Kidney (tissue), 14 donors: ENCODE data around the gene TMCO5A. TPM values are rescaled to one million over a fixed set of nuclear protein-coding genes. Genes with fewer than 3 reads are reported as not detected.

Experiments used
- DNase-seq, 5 donors: peaks; one replicate each; pipeline ENCODE4 v3.0.0-alpha.2; 2013 to 2020
- FAIRE-seq: peaks from 2 replicates; lab custom pipeline; 2012; peaks lifted over from hg19 to GRCh38; lab: Jason Lieb, UNC
- H3K27ac ChIP-seq, 2 donors: one replicate each; pipeline ENCODE4 v1.7.0; 2013; ENCODE audit warnings: low read depth in 2 of 2, low read length in 2 of 2, inconsistent platforms in 1 of 2
- H3K27me3 ChIP-seq: one replicate; pipeline ENCODE4 v1.7.1; 2013; ENCODE audit warnings: low read length, inconsistent platforms; ENCODE audit not compliant: control insufficient read depth, insufficient read depth
- H3K36me3 ChIP-seq, 3 donors: one replicate each; pipeline versions ENCODE4 v1.7.0 to v1.7.1; 2013; ENCODE audit warnings: low read length in 3 of 3, control low read depth in 1 of 3, inconsistent platforms in 1 of 3; ENCODE audit not compliant: insufficient read depth in 3 of 3, control insufficient read depth in 2 of 3
- H3K4me1 ChIP-seq, 3 donors: one replicate each; pipeline versions ENCODE4 v1.7.0 to v1.7.1; 2013; ENCODE audit warnings: low read length in 3 of 3, inconsistent platforms in 1 of 3, low read depth in 1 of 3; ENCODE audit not compliant: control insufficient read depth in 2 of 3, insufficient read depth in 2 of 3
- H3K4me3 ChIP-seq, 3 donors: one replicate each; pipeline versions ENCODE4 v1.7.0 to v1.8.1; 2013; ENCODE audit warnings: low read length in 3 of 3, control low read depth in 1 of 3, inconsistent platforms in 1 of 3
- H3K9ac ChIP-seq, 3 donors: one replicate each; pipeline versions ENCODE4 v1.7.0 to v1.7.1; 2013; ENCODE audit warnings: low read length in 3 of 3, control low read depth in 1 of 3, inconsistent platforms in 1 of 3
- H3K9me3 ChIP-seq, 3 donors: one replicate each; pipeline versions ENCODE4 v1.7.0 to v1.7.1; 2013; ENCODE audit warnings: low read length in 3 of 3, control low read depth in 1 of 3, inconsistent platforms in 1 of 3; ENCODE audit not compliant: control insufficient read depth in 2 of 3, insufficient read depth in 1 of 3
- intact Hi-C: fragments of 100-400 bp; cut with DNase I; formaldehyde crosslinking; loops from one replicate; pipeline ENCODE4 v1.11.1; 2022
- polyA plus RNA-seq: library from polyadenylated mRNA; stranded (reverse); fragments of 350-450 nt; fragmentation: Illumina TruSeq; extraction: RNeasy Lipid Tissue Mini Kit (QIAGEN cat#74804); gene quantifications from one replicate; pipeline ENCODE4 v1.2.3, GENCODE V29; 2014; ENCODE audit warnings: low read depth, low replicate concordance; ENCODE audit not compliant: insufficient read depth
- total RNA-seq: library from RNA; stranded (reverse); fragmentation: NEBNext Ultra II Directional; extraction: Animal tissue kit (Norgen Biotek cat#: 25700); gene quantifications from one replicate; pipeline ENCODE4 v1.2.1, GENCODE V29; 2021
- TF ChIP-seq, protein P1 (sequence below): IDR thresholded peaks from 3 replicates; pipeline ENCODE4 v1.5.1; 2012; ENCODE audit warnings: mild to moderate bottlenecking, moderate library complexity, borderline replicate concordance; ENCODE audit not compliant: insufficient read depth; ENCODE audit errors: extremely low read depth
- donor health status: control.
- donor health status: control.
- donor health status: control.
- donor health status: control.
- donor health status: control.
- donor health status: DM: yes; HTN: yes; CAD: no.
- donor health status: Normal renal cell carcinoma (clear cell type).

The TMCO5A gene
- total and polyA plus RNA-seq, 2 donors from 2014 or later: not detected

DNA sequence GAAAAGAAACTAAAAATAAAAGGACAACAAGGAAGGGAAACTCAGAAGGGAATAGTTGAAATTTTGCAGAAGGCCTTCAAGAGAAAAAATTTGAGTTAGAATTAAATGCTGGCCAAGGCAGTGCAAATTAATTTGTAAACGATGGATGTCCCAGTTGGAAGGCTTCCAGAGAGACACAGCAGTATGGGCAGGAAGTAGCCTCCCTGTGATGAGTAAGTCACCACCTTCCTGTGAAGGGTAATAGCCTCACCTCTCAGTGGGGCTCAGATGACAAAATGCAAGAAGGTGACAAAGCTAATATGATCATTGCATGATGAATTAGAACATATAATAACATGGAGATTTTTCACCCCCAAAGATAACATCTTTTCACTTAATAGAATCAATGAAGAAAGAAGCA lies 27.3 kb upstream of the TMCO5A start:
- no peak for DNase-seq

DNA sequence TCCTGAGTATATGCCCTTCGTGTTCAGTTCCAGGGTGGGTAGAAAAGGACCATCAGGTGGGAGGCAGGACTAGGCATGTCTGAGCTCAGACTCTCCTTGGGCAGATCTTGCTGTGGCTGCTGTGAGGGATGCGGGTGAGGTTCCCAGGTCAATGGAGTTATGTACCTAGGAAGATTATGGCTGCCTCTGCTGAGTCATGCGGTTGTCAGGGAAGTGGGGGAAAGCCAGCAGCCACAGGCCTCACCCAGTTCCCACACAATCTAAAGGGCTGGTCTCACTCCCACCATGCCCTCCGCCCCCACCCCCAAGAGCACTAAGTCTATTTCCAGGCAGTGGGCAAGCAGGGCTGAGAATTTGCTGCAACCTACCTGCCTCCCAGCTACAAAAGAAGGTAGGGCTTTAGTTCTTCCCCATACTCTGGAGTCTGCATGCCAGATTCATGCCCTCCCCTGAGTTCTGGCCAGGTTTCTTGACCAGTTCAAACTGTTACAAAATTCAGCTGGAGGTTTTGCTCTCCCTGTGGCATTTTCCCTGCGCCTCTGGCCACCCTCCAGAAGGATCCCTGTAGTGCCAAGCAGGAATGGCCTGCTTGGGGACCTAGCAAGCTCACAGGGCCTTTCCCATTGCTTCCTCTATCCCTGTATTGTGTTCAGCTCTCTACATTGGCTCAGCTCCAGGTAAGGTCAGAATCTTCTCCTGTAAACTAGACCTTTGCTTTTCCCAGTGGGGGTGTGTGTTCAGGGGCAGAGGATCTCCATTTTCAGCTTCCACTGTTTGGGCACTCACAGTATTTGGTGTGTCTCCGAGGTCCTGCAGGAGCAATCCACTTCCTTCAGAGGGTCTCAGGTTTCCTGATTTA lies 12.7 kb upstream of the TMCO5A start:
- Histone ChIP-seq H3K36me3 (no peaks in the 10 kb centered on the region), H3K9me3 (no peaks in the 10 kb centered on the region), H3K4me3 (no peak overlapping the region), H3K27me3 (no peaks in the 10 kb centered on the region), H3K9ac (no peak overlapping the region), H3K27ac (no peak overlapping the region), H3K4me1 (no peaks in the 10 kb centered on the region)
- FAIRE-seq (no peak), DNase-seq (peak in 2 of 5 donors; percentile 45 to 49)
- intact Hi-C loops: no loop called here
- TF ChIP-seq, protein P1, sequence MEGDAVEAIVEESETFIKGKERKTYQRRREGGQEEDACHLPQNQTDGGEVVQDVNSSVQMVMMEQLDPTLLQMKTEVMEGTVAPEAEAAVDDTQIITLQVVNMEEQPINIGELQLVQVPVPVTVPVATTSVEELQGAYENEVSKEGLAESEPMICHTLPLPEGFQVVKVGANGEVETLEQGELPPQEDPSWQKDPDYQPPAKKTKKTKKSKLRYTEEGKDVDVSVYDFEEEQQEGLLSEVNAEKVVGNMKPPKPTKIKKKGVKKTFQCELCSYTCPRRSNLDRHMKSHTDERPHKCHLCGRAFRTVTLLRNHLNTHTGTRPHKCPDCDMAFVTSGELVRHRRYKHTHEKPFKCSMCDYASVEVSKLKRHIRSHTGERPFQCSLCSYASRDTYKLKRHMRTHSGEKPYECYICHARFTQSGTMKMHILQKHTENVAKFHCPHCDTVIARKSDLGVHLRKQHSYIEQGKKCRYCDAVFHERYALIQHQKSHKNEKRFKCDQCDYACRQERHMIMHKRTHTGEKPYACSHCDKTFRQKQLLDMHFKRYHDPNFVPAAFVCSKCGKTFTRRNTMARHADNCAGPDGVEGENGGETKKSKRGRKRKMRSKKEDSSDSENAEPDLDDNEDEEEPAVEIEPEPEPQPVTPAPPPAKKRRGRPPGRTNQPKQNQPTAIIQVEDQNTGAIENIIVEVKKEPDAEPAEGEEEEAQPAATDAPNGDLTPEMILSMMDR: no peak

More for the DNA sequence above, 27.3 kb upstream of the TMCO5A start:
- Histone ChIP-seq H3K36me3 (no peaks in the 10 kb centered on the region), H3K9ac (no peak overlapping the region), H3K27ac (no peak overlapping the region), H3K27me3 (no peaks in the 10 kb centered on the region), H3K4me1 (no peaks in the 10 kb centered on the region), H3K4me3 (no peak overlapping the region), H3K9me3 (no peaks in the 10 kb centered on the region)
- TF ChIP-seq, protein P1: no peak
- FAIRE-seq: no peak
- intact Hi-C loops: no loop called here

DNA sequence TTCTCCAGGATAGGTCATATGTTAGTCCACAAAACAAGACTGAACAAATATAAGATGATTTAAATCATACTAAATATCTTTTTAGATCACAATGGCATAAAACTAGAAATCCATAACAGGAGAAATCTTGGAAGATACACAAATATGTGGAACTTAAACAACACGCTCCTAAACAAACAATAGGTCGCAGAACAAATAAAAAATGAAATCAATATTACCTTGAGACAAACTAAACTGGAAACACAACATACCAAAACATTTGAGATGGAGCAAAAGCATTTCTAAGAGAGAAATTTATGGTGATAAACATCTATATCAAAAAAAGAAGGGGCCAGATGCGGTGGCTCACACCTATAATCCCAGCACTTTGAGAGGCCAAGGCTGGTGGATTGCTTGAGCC lies 8.3 kb upstream of the TMCO5A start:
- no peak for DNase-seq
- H3K27me3 ChIP-seq: no peaks in the 10 kb centered on the region
- FAIRE-seq: no peak
- no peaks in the 10 kb centered on the region for H3K9me3 ChIP-seq
- no peak overlapping the region for H3K27ac ChIP-seq
- intact Hi-C loops: no loop called here
- H3K36me3 ChIP-seq: no peaks in the 10 kb centered on the region
- H3K4me3 ChIP-seq: no peak overlapping the region
- H3K9ac ChIP-seq: no peak overlapping the region
- H3K4me1 ChIP-seq: no peaks in the 10 kb centered on the region
- TF ChIP-seq, protein P1: no peak
